MM.1S (cell line): ENCODE data around the gene TRABD2B.

Source experiments
- DNase-seq: peaks from one replicate; pipeline ENCODE4 v3.0.0-alpha.2; 2015
- H2AFZ ChIP-seq: fragments of 300-600 bp; sonication (generic); 2 replicates; pipeline ENCODE4 v1.6.0; 2016; ENCODE audit warnings: antibody characterized with exemption, low read length
- H3F3A ChIP-seq: fragments of 300-600 bp; sonication (generic); 2 replicates; pipeline ENCODE4 v1.6.1; 2016; ENCODE audit warnings: mild to moderate bottlenecking, antibody characterized with exemption, low read length, moderate library complexity, mixed read lengths; ENCODE audit not compliant: insufficient read depth
- H3K27ac ChIP-seq: fragments of 300-600 bp; sonication (generic); 2 replicates; pipeline ENCODE4 v1.5.1; 2016; ENCODE audit warnings: mild to moderate bottlenecking, low read length
- H3K27me3 ChIP-seq: fragments of 300-600 bp; sonication (generic); replicated peaks from 2 replicates; pipeline ENCODE4 v1.6.0; 2016; ENCODE audit warnings: low read length; ENCODE audit not compliant: insufficient read depth
- H3K36me3 ChIP-seq: fragments of 300-600 bp; sonication (generic); replicated peaks from 2 replicates; pipeline ENCODE4 v1.6.1; 2016; ENCODE audit warnings: mild to moderate bottlenecking, low read length, mixed read lengths; ENCODE audit not compliant: insufficient read depth
- H3K4me1 ChIP-seq: fragments of 300-600 bp; sonication (generic); 2 replicates; pipeline ENCODE4 v1.6.1; 2016; ENCODE audit warnings: low read length, mixed read lengths
- H3K4me2 ChIP-seq: fragments of 300-600 bp; sonication (generic); 2 replicates; pipeline ENCODE4 v1.6.0; 2016; ENCODE audit warnings: low read depth, low read length
- H3K4me3 ChIP-seq: fragments of 300-600 bp; sonication (generic); 2 replicates; pipeline ENCODE4 v1.5.1; 2016; ENCODE audit warnings: low read length, mixed read lengths
- H3K79me2 ChIP-seq: fragments of 300-600 bp; sonication (generic); 2 replicates; pipeline ENCODE4 v1.6.1; 2016; ENCODE audit warnings: mixed run types, low read length, mixed read lengths
- H3K9ac ChIP-seq: fragments of 300-600 bp; sonication (generic); 2 replicates; pipeline ENCODE4 v1.6.1; 2016; ENCODE audit warnings: low read length, mixed read lengths
- H3K9me2 ChIP-seq: fragments of 300-600 bp; sonication (generic); replicated peaks from 2 replicates; pipeline ENCODE4 v1.6.1; 2016; ENCODE audit warnings: mild to moderate bottlenecking, low read length, mixed read lengths; ENCODE audit not compliant: insufficient read depth
- H3K9me3 ChIP-seq: fragments of 300-600 bp; sonication (generic); replicated peaks from 2 replicates; pipeline ENCODE4 v1.6.1; 2016; ENCODE audit warnings: mild to moderate bottlenecking, low read length, mixed read lengths; ENCODE audit not compliant: insufficient read depth
- H4K20me1 ChIP-seq: fragments of 300-600 bp; sonication (generic); 2 replicates; pipeline ENCODE4 v1.6.1; 2016; ENCODE audit warnings: mild to moderate bottlenecking, low read length, moderate library complexity, mixed read lengths; ENCODE audit not compliant: insufficient read depth
- CTCF ChIP-seq: fragments of 300-600 bp; sonication (generic); IDR thresholded peaks from 2 replicates; pipeline ENCODE4 v1.5.1; 2016; ENCODE audit warnings: antibody characterized with exemption, low read length, mixed read lengths
- EZH2 ChIP-seq: fragments of 300-600 bp; sonication (generic); optimal IDR thresholded peaks from 2 replicates; pipeline ENCODE3; 2017; ENCODE audit warnings: low read depth, mild to moderate bottlenecking, antibody characterized with exemption, low read length, mixed read lengths
- EZH2phosphoT487 ChIP-seq: fragments of 300-600 bp; sonication (generic); IDR thresholded peaks from 2 replicates; pipeline ENCODE4 v1.6.1; 2018; ENCODE audit warnings: antibody characterized with exemption, low read length

Gene TRABD2B

GRCh38 chr1:47868348-47868676, 128.9 kb downstream of the TRABD2B start:
- Histone ChIP-seq H3K9me3 (no peaks in the 10 kb centered on the region), H3K79me2 (no peaks in the 10 kb centered on the region), H4K20me1 (no peaks in the 10 kb centered on the region), H3K4me3 (no peak overlapping the region), H3K9me2 (no peaks in the 10 kb centered on the region), H3K9ac (no peak overlapping the region), H3K4me2 (no peak overlapping the region), H3F3A (no peaks in the 10 kb centered on the region), H3K36me3 (no peaks in the 10 kb centered on the region), H3K27ac (no peak overlapping the region), H3K4me1 (no peaks in the 10 kb centered on the region), H2AFZ (no peak overlapping the region), H3K27me3 (no peaks in the 10 kb centered on the region)
- TF ChIP-seq CTCF (no peak), EZH2 (no peak), EZH2phosphoT487 (no peak)
- DNase-seq = no peak

GRCh38 chr1:47867438-47868347, 129.5 kb downstream of the TRABD2B start:
- no peaks in the 10 kb centered on the region for H3K9me2 ChIP-seq
- no peak overlapping the region for H3K9ac ChIP-seq
- no peaks in the 10 kb centered on the region for H3K36me3 ChIP-seq
- no peaks in the 10 kb centered on the region for H3K4me1 ChIP-seq
- H3K4me3 ChIP-seq = no peak overlapping the region
- H3K9me3 ChIP-seq = no peaks in the 10 kb centered on the region
- H3F3A ChIP-seq = no peaks in the 10 kb centered on the region
- no peak for TF ChIP-seq CTCF
- TF ChIP-seq EZH2 = no peak
- TF ChIP-seq EZH2phosphoT487 = no peak
- H3K79me2 ChIP-seq = no peaks in the 10 kb centered on the region
- DNase-seq = no peak
- no peak overlapping the region for H3K27ac ChIP-seq
- H2AFZ ChIP-seq = no peak overlapping the region
- no peaks in the 10 kb centered on the region for H4K20me1 ChIP-seq
- no peaks in the 10 kb centered on the region for H3K27me3 ChIP-seq
- H3K4me2 ChIP-seq = no peak overlapping the region

GRCh38 chr1:47866601-47867437, 130.4 kb downstream of the TRABD2B start:
- Histone ChIP-seq H3K9me2 (no peaks in the 10 kb centered on the region), H3K79me2 (no peaks in the 10 kb centered on the region), H3K27ac (no peak overlapping the region), H4K20me1 (no peaks in the 10 kb centered on the region), H2AFZ (no peak overlapping the region), H3K9ac (no peak overlapping the region), H3K4me3 (no peak overlapping the region), H3K9me3 (no peaks in the 10 kb centered on the region), H3K4me2 (no peak overlapping the region), H3K4me1 (no peaks in the 10 kb centered on the region), H3F3A (no peaks in the 10 kb centered on the region), H3K27me3 (no peaks in the 10 kb centered on the region), H3K36me3 (no peaks in the 10 kb centered on the region)
- DNase-seq = no peak
- no peak for TF ChIP-seq EZH2phosphoT487
- no peak for TF ChIP-seq CTCF
- no peak for TF ChIP-seq EZH2
